H1 (cell line): Measurements from ENCODE around the gene OLFM2. TPM values are rescaled to one million over a fixed set of nuclear protein-coding genes. Genes with fewer than 3 reads are reported as not detected.

Source experiments
- CTBP2 ChIP-seq: IDR thresholded peaks from 2 replicates; pipeline ENCODE4 v1.7.0; 2011; ENCODE audit warnings: borderline replicate concordance, mild to moderate bottlenecking, moderate library complexity, mixed read lengths, low read length; ENCODE audit not compliant: insufficient read depth, insufficient read length
- E2F6 ChIP-seq: IDR thresholded peaks from 2 replicates; pipeline ENCODE4 v1.6.1; 2012; ENCODE audit warnings: inconsistent platforms
- JUND ChIP-seq: IDR thresholded peaks from 2 replicates; pipeline ENCODE4 v1.6.1; 2011; ENCODE audit warnings: mild to moderate bottlenecking, improper control_type of control experiment, low read length
- RAD21 ChIP-seq, 2 experiments: IDR thresholded peaks in 1 of 2; conservative IDR thresholded peaks in 1 of 2; 2 replicates each; pipeline ENCODE4 v1.6.1; 2011; ENCODE audit warnings: low read depth in 2 of 2, low read length in 2 of 2, improper control_type of control experiment in 1 of 2, inconsistent platforms in 1 of 2, mild to moderate bottlenecking in 1 of 2, moderate library complexity in 1 of 2
- SAP30 ChIP-seq: fragments of 300-600 bp; sonication (generic); IDR thresholded peaks from 2 replicates; pipeline ENCODE4 v1.7.1; 2012; ENCODE audit warnings: low read length, moderate library complexity, mild to moderate bottlenecking, inconsistent platforms; ENCODE audit not compliant: insufficient read depth, insufficient replicate concordance
- SP2 ChIP-seq: IDR thresholded peaks from 2 replicates; pipeline ENCODE4 v1.6.1; 2012; ENCODE audit warnings: mild to moderate bottlenecking, low read length, inconsistent platforms
- TAF1 ChIP-seq: IDR thresholded peaks from 2 replicates; pipeline ENCODE4 v1.6.1; 2011; ENCODE audit warnings: mild to moderate bottlenecking, low read depth, low read length
- polyA plus RNA-seq, 7 experiments: library from polyadenylated mRNA; depleted of rRNA in 3 of 7; stranded (reverse) in 5 of 7; unstranded in 2 of 7; fragments of >200 nt in 5 of 7; fragments of 200-250 nt in 2 of 7; gene quantifications; 1 replicate in 5 of 7; 2 replicates in 1 of 7; 4 replicates in 1 of 7; pipeline versions ENCODE4 v1.2.1 to v1.2.3, GENCODE V29; 2011 to 2013; ENCODE audit warnings: missing spikeins in 2 of 7, mixed read lengths in 2 of 7
- total RNA-seq: library from RNA; stranded (reverse); fragmentation: NEBNext Ultra II Directional; extraction: Animal tissue kit (Norgen Biotek cat#: 25700); gene quantifications from 2 replicates; pipeline ENCODE4 v1.2.1, GENCODE V29; 2021

OLFM2 gene
- total and polyA plus RNA-seq, 2 of the 8 experiments (the other 6 are each of a cell fraction or from before 2014, with no cell fraction given): 68.2 to 151 TPM

GRCh38 chr19:9966024-9966423 is 29.7 kb upstream of the OLFM2 start (continued):
- no peak for TF ChIP-seq E2F6
- no peak for TF ChIP-seq SAP30
- no peak for TF ChIP-seq CTBP2
- no peak for TF ChIP-seq RAD21 (IDR thresholded peaks at IDR 0.05 in 1 of 2, conservative IDR thresholded peaks at IDR 0.05 in 1 of 2; ENCODE audit: low read depth in 2 of 2, low read length in 2 of 2)
- TF ChIP-seq JUND: no peak
- no peak for TF ChIP-seq TAF1
- no peak for TF ChIP-seq SP2
